Muscle of arm (tissue), 12 donors: ENCODE data around the gene LHX6. TPM values are rescaled to one million over a fixed set of nuclear protein-coding genes. Genes with fewer than 3 reads are reported as not detected.

Source experiments
- DNase-seq: peaks from one replicate; pipeline ENCODE4 v3.0.0-alpha.2; 2013
- polyA plus RNA-seq, 12 donors: library from polyadenylated mRNA; unstranded; fragments of 120-200 nt; gene quantifications; one replicate each; pipeline ENCODE4 v1.2.1, GENCODE V29; 2013; ENCODE audit not compliant: insufficient read length in 12 of 12

The LHX6 gene
- polyA plus RNA-seq, 12 donors = 3.0 to 5.7 (median 5.2) TPM; not detected in 1

- DNase-seq = no peak
Observed at GRCh38 chr9:122216798-122217418, 11.8 kb downstream of the LHX6 start.

- no peak for DNase-seq
Observed at GRCh38 chr9:122216138-122216797, 12.5 kb downstream of the LHX6 start.

- no peak for DNase-seq
Observed at GRCh38 chr9:122215663-122216062, 13.1 kb downstream of the LHX6 start.

- no peak for DNase-seq
Observed at GRCh38 chr9:122214507-122214906, 14.2 kb downstream of the LHX6 start.

- DNase-seq = no peak
Observed at GRCh38 chr9:122213589-122214413, 15.0 kb downstream of the LHX6 start.

- DNase-seq = no peak
Observed at GRCh38 chr9:122213102-122213588, 15.6 kb downstream of the LHX6 start.

GRCh38 chr9:122212473-122213004, 16.2 kb downstream of the LHX6 start:
- DNase-seq = no peak

- no peak for DNase-seq
Observed at GRCh38 chr9:122209451-122209850, 19.3 kb downstream of the LHX6 start.

GRCh38 chr9:122207096-122207495, 21.7 kb downstream of the LHX6 start:
- DNase-seq = no peak

- no peak for DNase-seq
Observed at GRCh38 chr9:122206118-122207046, 22.4 kb downstream of the LHX6 start.

GRCh38 chr9:122205176-122205575, 23.6 kb downstream of the LHX6 start:
- no peak for DNase-seq

- no peak for DNase-seq
Observed at GRCh38 chr9:122204491-122204890, 24.3 kb downstream of the LHX6 start.

- peak; percentile 50 for DNase-seq
Observed at GRCh38 chr9:122204055-122204454, 24.7 kb downstream of the LHX6 start.

GRCh38 chr9:122202111-122202510, 26.6 kb downstream of the LHX6 start:
- DNase-seq = no peak

- DNase-seq = no peak
Observed at GRCh38 chr9:122201641-122202040, 27.1 kb downstream of the LHX6 start.

GRCh38 chr9:122200960-122201595, 27.7 kb downstream of the LHX6 start:
- peak; percentile 41 for DNase-seq

- no peak for DNase-seq
Observed at GRCh38 chr9:122197882-122198281, 30.9 kb downstream of the LHX6 start.

- DNase-seq = no peak
Observed at GRCh38 chr9:122197426-122197825, 31.3 kb downstream of the LHX6 start.

- no peak for DNase-seq
Observed at GRCh38 chr9:122195875-122196274, 32.9 kb downstream of the LHX6 start.

GRCh38 chr9:122193651-122194050, 35.1 kb downstream of the LHX6 start:
- no peak for DNase-seq
